Epithelial cell of proximal tubule (primary cell): ENCODE results near the gene ACTRT3. TPM values are rescaled to one million over a fixed set of nuclear protein-coding genes. Genes with fewer than 3 reads are reported as not detected.

Experiments used
- DNase-seq: peaks from one replicate; pipeline ENCODE4 v3.0.0-alpha.2; 2011; ENCODE audit warnings: low read depth
- H3K4me3 ChIP-seq: 2 replicates; pipeline ENCODE4 v1.5.1; 2011; ENCODE audit warnings: low read depth, mild to moderate bottlenecking, low read length
- total RNA-seq: library from RNA; depleted of rRNA; stranded (reverse); fragments of >200 nt; gene quantifications from 2 replicates; pipeline ENCODE4 v1.2.3, GENCODE V29; 2015
- TF ChIP-seq, protein P1 (sequence below): conservative IDR thresholded peaks from 2 replicates; pipeline ENCODE4 v1.5.1; 2012; ENCODE audit warnings: low read depth, mild to moderate bottlenecking, low read length

The ACTRT3 gene
- total RNA-seq, 1 donor from 2014 or later: 2.6 TPM

DNA sequence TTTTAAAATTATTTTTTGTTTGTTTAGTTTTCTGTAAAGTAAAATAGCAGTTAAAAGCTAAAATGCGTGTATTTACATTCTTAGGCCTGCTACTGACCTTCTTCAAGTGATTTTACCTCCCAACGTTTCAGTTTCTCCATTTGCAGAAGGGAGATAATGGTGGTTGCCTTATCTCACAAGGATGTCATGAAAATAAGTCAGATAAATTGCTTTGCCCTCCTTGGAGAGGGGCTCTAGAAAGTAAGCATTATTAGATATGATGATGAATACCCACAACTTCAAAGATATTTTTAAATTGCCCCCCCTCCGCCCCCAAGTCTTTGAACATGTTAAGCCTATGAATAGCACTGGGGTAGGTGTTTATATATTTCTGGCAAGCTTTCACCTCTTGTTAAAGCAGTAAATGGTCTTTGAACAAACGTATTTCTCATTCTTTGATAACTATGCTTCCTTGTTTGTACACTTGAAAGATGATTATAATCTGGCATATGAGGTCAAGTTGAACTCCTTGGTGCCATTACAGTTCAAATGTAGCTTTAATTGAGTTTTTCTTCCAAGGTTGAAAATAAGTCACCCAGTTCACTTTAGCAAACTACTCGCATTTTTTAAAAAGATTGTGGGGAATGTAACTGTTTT, 10.9 kb downstream of the ACTRT3 start:
- no peak for DNase-seq
- TF ChIP-seq, protein P1, sequence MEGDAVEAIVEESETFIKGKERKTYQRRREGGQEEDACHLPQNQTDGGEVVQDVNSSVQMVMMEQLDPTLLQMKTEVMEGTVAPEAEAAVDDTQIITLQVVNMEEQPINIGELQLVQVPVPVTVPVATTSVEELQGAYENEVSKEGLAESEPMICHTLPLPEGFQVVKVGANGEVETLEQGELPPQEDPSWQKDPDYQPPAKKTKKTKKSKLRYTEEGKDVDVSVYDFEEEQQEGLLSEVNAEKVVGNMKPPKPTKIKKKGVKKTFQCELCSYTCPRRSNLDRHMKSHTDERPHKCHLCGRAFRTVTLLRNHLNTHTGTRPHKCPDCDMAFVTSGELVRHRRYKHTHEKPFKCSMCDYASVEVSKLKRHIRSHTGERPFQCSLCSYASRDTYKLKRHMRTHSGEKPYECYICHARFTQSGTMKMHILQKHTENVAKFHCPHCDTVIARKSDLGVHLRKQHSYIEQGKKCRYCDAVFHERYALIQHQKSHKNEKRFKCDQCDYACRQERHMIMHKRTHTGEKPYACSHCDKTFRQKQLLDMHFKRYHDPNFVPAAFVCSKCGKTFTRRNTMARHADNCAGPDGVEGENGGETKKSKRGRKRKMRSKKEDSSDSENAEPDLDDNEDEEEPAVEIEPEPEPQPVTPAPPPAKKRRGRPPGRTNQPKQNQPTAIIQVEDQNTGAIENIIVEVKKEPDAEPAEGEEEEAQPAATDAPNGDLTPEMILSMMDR: no peak

DNA sequence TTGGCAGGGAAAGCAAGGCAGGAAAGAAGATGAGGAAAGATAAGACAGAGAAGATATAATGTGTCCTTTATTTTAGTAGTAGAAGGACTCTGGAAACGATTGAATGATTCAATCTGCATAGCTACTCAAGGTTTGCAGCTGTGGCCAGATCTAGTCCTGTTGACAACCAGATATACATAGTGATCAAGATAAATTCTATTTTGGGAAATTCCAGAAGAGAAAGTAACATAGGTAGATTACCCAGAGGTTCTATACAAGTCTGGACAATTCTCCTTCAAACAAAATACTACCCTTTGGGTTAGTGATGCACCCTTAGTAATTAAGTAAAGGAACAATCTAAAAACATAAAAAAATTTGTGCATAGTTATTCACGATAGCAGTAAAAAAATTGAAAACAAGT, 13.9 kb downstream of the ACTRT3 start:
- no peak overlapping the region for H3K4me3 ChIP-seq
- DNase-seq: no peak
- TF ChIP-seq, protein P1: no peak

More for the DNA sequence above, 10.9 kb downstream of the ACTRT3 start:
- H3K4me3 ChIP-seq: no peak overlapping the region

DNA sequence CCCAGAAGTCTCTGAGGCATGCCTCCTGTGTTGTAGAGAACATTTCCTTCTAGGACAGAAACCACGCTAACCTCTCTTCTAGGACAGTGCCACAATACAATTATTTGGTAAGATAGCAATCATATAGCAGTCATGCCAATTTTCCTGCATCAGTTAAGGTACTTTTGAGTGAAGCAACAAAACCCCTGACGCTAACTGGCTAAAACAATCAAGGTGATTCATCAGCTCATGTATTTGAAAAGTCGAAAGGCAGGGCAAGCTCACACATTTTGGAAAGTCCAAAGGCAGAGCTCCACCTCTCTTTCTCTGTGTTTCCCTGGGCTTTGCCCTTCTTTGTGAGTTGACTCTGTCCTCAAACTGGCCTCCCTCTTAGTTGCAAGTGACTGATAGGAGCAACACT, 14.7 kb downstream of the ACTRT3 start:
- TF ChIP-seq, protein P1: no peak
- DNase-seq: no peak
- no peak overlapping the region for H3K4me3 ChIP-seq

DNA sequence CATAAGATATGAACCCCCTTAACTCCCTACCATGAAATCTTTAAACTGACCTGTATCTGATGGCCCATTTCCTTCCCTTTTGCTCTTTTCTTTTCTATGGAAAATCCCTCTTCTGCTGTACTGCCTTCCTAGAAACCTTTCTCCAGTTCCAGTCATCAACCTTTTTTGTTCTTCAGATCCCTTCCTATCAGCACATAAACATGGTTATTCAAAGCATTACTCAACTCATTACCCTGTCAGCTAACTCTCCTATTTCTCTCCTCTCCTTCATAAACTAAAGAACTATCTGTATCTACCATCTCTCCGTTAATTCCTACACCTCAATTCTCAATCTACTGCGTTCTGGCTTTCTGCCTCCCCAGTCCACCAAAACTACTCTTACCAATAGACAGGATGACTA, 17.5 kb downstream of the ACTRT3 start:
- H3K4me3 ChIP-seq: no peak overlapping the region
- DNase-seq: no peak
- TF ChIP-seq, protein P1: no peak

DNA sequence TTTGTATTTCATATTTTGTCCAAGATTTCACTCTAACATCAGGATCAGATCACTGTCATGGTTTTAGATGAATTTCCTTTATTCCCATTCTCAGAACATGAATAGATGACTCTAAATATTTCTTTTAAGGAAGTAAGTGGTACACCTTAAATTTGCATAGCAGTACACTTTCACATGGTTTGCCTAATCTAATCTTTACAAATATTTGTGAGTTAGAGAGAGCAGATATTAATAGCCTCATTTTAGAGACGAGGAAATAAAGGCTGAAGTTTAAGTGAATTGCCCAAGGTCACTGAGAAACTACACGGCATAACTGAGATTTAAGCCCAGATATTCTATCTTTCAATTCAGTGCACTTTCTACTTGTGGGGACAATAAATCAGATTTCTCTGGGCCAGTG, 18.7 kb downstream of the ACTRT3 start:
- no peak overlapping the region for H3K4me3 ChIP-seq
- TF ChIP-seq, protein P1: no peak
- DNase-seq: no peak

DNA sequence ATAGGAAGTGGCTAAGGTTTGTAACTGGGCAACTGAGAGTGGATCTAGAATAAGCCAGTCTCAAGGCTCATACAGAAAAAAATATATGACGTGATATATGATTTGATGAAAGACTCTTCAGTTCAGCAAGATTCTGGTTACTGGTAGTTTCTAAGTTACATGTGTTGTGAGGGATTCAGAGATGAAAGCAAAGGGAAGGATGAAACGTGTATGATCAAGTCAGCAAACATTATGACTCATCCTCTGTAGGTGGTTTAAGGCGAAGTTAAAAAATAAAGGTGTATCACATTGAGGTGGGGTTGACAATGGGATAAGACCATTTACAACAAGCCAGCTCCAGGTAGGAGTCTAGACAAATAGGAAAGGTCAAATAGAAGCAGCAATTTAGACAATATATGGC, 20.7 kb downstream of the ACTRT3 start:
- TF ChIP-seq, protein P1: no peak
- no peak for DNase-seq
- H3K4me3 ChIP-seq: no peak overlapping the region

DNA sequence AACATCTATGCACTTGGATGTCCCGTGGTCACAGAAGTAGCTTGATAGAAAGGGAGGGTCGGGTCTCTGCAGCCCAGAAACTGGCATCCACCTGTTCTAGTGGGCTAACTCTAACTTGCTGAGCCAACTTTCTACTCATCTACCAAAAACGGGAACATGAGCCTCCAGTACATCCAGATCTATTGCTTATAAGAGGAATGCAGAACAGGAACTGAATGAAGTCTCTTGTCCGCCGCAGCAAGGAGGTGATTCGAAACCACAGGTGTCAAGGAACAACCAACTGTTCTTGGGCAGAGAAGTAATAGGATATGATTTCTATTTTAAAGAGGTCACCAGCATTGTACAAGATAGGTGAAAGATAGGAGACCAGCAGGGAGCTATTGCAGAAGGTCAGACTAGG, 22.4 kb downstream of the ACTRT3 start:
- no peak overlapping the region for H3K4me3 ChIP-seq
- TF ChIP-seq, protein P1: no peak
- DNase-seq: no peak
